Activated B cell treated with CpG ODN at 0.5 μM for 24 hours (primary cell): ENCODE measurements around the gene DNAJB9. TPM values are rescaled to one million over a fixed set of nuclear protein-coding genes. Genes with fewer than 3 reads are reported as not detected.

ENCODE experiments used
- ATAC-seq: fragments of 200-7000 bp; cut with Tn5 transposase; one replicate; pipeline ENCODE4 v1.10.0; 2021; ENCODE audit warnings: low read depth, mild to moderate bottlenecking, moderate library complexity
- CTCF ChIA-PET: fragments of 350-600 bp; sonication (Branson Sonifier 250); formaldehyde crosslinking; loops from one replicate; lab custom pipeline; 2021; ENCODE audit warnings: antibody characterized with exemption; lab: Charles Lee
- POLR2A ChIA-PET: fragments of 350-600 bp; sonication (Branson Sonifier 250); formaldehyde crosslinking; loops from one replicate; lab custom pipeline; 2021; ENCODE audit warnings: antibody characterized with exemption; lab: Charles Lee
- DNase-seq: peaks from one replicate; pipeline ENCODE4 v3.0.0; 2022
- H3K27ac Mint-ChIP-seq: one replicate; pipeline ENCODE4 v1.8.0; 2020; ENCODE audit warnings: mixed read lengths
- H3K27me3 Mint-ChIP-seq: one replicate; pipeline ENCODE4 v1.8.0; 2021; ENCODE audit warnings: mixed read lengths
- H3K36me3 Mint-ChIP-seq: one replicate; pipeline ENCODE4 v1.8.0; 2021; ENCODE audit warnings: low read depth, mixed read lengths
- H3K4me1 Mint-ChIP-seq: one replicate; pipeline ENCODE4 v1.8.0; 2021; ENCODE audit warnings: mixed read lengths
- H3K4me3 Mint-ChIP-seq: one replicate; pipeline ENCODE4 v1.8.0; 2020; ENCODE audit warnings: mild to moderate bottlenecking, mixed read lengths
- H3K9me3 Mint-ChIP-seq: one replicate; pipeline ENCODE4 v1.8.0; 2020; ENCODE audit warnings: mixed read lengths
- intact Hi-C: fragments of 100-400 bp; cut with micrococcal nuclease; formaldehyde crosslinking; loops from one replicate; pipeline ENCODE4 v1.15.1; 2024
- total RNA-seq: library from RNA; stranded (reverse); gene quantifications from 2 replicates; pipeline ENCODE4 v1.2.3, GENCODE V29; 2022
- TF ChIP-seq, protein P1 (sequence below): fragments of 200-600 bp; IDR thresholded peaks from one replicate; pipeline ENCODE4 v1.8.0; 2022; ENCODE audit warnings: antibody characterized with exemption, mild to moderate bottlenecking

DNAJB9 gene
- total RNA-seq, 1 donor from 2014 or later: 9.0 TPM

DNA sequence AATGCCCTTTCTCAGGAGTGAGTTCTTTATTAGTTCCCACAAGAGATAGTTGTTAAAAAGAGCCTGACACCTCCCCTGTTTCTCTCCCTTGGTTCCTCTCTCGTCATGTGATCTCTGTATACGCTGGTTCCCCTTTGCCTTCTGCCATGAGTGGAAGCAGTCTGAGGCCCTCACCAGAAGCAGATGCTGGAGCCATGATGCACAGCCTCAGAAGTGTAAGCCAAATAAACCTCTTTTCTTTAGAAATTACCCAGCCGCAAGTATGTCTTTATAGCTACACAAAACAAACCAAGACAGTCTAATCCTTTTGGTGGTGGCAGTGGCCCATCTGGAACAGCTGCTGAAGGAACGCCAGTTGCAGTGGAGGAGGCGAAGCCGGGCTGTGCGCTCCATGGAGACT lies 9.3 kb downstream of the DNAJB9 start:
- no peak overlapping the region for H3K27ac Mint-ChIP-seq
- intact Hi-C loops: no loop called here
- TF ChIP-seq, protein P1, sequence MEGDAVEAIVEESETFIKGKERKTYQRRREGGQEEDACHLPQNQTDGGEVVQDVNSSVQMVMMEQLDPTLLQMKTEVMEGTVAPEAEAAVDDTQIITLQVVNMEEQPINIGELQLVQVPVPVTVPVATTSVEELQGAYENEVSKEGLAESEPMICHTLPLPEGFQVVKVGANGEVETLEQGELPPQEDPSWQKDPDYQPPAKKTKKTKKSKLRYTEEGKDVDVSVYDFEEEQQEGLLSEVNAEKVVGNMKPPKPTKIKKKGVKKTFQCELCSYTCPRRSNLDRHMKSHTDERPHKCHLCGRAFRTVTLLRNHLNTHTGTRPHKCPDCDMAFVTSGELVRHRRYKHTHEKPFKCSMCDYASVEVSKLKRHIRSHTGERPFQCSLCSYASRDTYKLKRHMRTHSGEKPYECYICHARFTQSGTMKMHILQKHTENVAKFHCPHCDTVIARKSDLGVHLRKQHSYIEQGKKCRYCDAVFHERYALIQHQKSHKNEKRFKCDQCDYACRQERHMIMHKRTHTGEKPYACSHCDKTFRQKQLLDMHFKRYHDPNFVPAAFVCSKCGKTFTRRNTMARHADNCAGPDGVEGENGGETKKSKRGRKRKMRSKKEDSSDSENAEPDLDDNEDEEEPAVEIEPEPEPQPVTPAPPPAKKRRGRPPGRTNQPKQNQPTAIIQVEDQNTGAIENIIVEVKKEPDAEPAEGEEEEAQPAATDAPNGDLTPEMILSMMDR: no peak
- H3K36me3 Mint-ChIP-seq: peaks cover 49% of the 10 kb centered on the region
- H3K27me3 Mint-ChIP-seq: no peaks in the 10 kb centered on the region
- no peak overlapping the region for H3K4me3 Mint-ChIP-seq
- H3K9me3 Mint-ChIP-seq: peaks cover 4% of the 10 kb centered on the region
- H3K4me1 Mint-ChIP-seq: peaks cover 9% of the 10 kb centered on the region
- CTCF ChIA-PET: no interaction called here
- POLR2A ChIA-PET: no interaction called here
- DNase-seq (no peak), ATAC-seq (no peak)

DNA sequence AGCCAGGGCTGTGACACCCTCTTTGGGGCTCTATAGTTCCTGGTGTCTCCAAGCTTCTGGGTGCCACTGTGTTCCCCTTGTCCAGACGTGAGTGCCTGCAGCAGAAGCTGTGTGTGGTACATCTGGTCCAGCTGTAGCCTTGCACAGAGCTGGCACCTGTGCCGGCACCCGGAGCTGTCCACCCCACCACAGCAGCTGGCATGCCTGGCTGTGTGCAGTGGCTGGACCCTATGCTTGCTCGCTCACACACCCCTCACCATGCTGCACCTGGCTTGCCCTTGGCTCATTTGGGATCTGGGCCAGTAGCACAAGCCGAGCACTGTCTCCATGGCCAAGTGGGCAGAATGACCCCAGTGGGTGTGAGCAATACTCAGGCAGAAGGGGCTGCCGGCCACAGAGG lies 10.6 kb downstream of the DNAJB9 start:
- Mint-ChIP-seq H3K27ac (no peak overlapping the region), H3K36me3 (peaks cover 38% of the 10 kb centered on the region), H3K4me3 (no peak overlapping the region), H3K27me3 (no peaks in the 10 kb centered on the region), H3K4me1 (peaks cover 6% of the 10 kb centered on the region), H3K9me3 (peaks cover 4% of the 10 kb centered on the region)
- POLR2A ChIA-PET: no interaction called here
- CTCF ChIA-PET: no interaction called here
- ATAC-seq (no peak), DNase-seq (no peak)
- intact Hi-C loops: no loop called here
- TF ChIP-seq, protein P1: no peak

DNA sequence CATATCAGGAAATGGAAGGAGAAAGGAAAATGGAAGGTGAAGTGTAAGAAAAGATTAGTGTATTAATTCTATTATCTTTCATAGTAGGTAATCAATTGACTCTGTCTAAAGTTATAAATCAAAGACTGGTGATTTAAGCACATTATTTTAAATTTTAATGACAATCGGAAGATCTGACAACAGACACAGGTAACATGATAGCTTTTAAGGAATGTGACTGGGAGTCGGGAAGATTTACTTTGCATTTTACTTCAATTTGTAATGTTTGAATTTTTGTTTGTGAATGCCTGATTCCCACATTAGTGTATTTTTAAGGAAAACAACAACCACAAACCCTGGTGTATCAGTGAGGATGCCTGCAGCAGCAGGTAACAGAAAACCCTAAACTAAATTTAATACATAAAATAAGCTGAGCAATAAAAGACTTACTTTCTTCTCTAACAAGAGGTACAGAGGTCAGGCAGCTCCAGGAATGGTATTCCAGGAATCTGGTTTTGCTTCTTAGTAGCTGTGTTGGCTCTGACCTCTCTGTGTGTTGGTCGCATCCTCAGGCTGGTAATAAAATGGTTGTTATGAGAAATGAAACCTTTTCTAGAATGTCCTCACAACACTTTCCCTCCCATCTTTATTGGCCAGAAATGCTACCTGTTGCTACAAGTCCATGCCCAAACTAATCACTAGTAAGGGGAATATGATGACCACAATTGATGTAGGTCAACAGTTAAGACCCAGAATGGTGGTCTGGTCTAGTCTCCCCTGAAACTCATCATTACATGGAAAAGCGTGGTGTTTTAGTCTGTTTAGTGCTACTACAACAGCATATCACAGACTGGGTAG lies 12.2 kb downstream of the DNAJB9 start:
- intact Hi-C loops: no loop called here
- Mint-ChIP-seq H3K27ac (no peak overlapping the region), H3K36me3 (peaks cover 23% of the 10 kb centered on the region), H3K4me1 (peaks cover under 1% of the 10 kb centered on the region), H3K4me3 (no peak overlapping the region), H3K27me3 (peaks cover 3% of the 10 kb centered on the region), H3K9me3 (peaks cover 4% of the 10 kb centered on the region)
- ATAC-seq (no peak), DNase-seq (no peak)
- ChIA-PET CTCF (no interaction called here), POLR2A (no interaction called here)
- TF ChIP-seq, protein P1: no peak

DNA sequence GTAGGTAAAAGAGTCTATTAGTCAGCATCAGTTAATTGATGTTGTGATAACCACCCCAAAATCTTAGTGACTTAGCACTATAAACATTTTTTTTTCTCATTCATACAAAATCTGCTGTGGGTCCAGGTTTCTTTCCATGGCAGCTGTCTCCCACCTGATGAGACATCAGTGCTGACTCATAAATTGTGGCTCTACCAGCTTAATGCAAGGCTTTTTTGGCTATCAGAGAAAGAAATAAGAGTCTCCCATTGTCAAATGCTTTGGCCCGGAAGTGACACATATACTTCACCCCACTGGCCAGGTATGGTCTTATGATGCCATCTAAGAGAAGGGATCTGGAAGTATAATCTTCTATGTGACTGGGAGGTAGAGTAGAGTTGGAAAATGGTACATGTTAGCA lies 14.5 kb downstream of the DNAJB9 start:
- Mint-ChIP-seq H3K4me1 (no peaks in the 10 kb centered on the region), H3K4me3 (no peak overlapping the region), H3K36me3 (peaks cover 10% of the 10 kb centered on the region), H3K9me3 (peaks cover 2% of the 10 kb centered on the region), H3K27me3 (peaks cover 3% of the 10 kb centered on the region), H3K27ac (no peak overlapping the region)
- POLR2A ChIA-PET: no interaction called here
- TF ChIP-seq, protein P1: no peak
- no peak for DNase-seq
- intact Hi-C loops: no loop called here
- no peak for ATAC-seq
- CTCF ChIA-PET: no interaction called here

DNA sequence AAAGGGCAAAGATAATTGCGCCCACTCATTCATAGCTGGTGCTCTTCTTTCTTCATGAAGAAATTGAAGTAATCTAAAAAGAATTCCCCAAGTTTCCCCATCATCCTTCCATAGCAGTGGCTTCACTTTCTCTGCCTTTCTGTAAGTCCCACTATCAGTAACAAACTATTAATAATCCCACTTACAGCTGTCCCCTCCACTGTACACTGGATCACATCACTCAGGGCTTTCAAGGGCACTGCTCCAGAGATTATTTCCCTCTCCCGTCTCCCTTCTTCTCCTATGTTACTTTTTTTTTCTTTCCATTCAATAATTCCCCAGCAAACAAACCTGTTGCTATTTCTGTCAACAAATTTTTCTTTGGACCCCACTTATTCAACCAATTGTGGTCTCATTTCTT lies 16.2 kb downstream of the DNAJB9 start:
- no peak overlapping the region for H3K27ac Mint-ChIP-seq
- peaks cover 3% of the 10 kb centered on the region for H3K27me3 Mint-ChIP-seq
- TF ChIP-seq, protein P1: no peak
- no peak overlapping the region for H3K4me3 Mint-ChIP-seq
- ATAC-seq: no peak
- H3K36me3 Mint-ChIP-seq: no peaks in the 10 kb centered on the region
- intact Hi-C loops: no loop called here
- DNase-seq: no peak
- H3K9me3 Mint-ChIP-seq: no peaks in the 10 kb centered on the region
- H3K4me1 Mint-ChIP-seq: no peaks in the 10 kb centered on the region
- POLR2A ChIA-PET: no interaction called here
- CTCF ChIA-PET: no interaction called here
